A549 (cell line): Measurements from ENCODE around the gene CACNA2D2. TPM values are rescaled to one million over a fixed set of nuclear protein-coding genes. Genes with fewer than 3 reads are reported as not detected.

ENCODE experiments used
- ATAC-seq, 2 experiments: fragments of 200-7000 bp in 1 of 2; fragments of >200 bp in 1 of 2; cut with Nextera tagmentation in 1 of 2; cut with Tn5 transposase in 1 of 2; 3 replicates each; pipeline versions ENCODE4 v1.8.0 to v1.9.1; 2018 to 2020; ENCODE audit warnings: mild to moderate bottlenecking in 1 of 2, moderate library complexity in 1 of 2
- CTCF ChIA-PET: fragments of 300-600 bp; sonication (Branson Sonifier 250); formaldehyde crosslinking; extraction: SDS; loops from one replicate; lab custom pipeline; 2021; ENCODE audit warnings: antibody characterized with exemption, inconsistent platforms; lab: Yijun Ruan, JAX
- POLR2A ChIA-PET: fragments of 350-600 bp; formaldehyde crosslinking; extraction: SDS; loops from one replicate; lab custom pipeline; 2021; ENCODE audit warnings: antibody characterized with exemption, inconsistent platforms; lab: Yijun Ruan, JAX
- DNase-seq, 2 experiments: peaks; one replicate each; pipeline versions ENCODE4 v3.0.0 to v3.0.0-alpha.2; 2011 to 2016; ENCODE audit warnings: low read depth in 1 of 2, low spot score in 1 of 2
- FAIRE-seq: peaks from 2 replicates; lab custom pipeline; 2011; peaks lifted over from hg19 to GRCh38; lab: Jason Lieb, UNC
- H3K27ac ChIP-seq, 2 experiments: fragments of >200 bp; sonication (Bioruptor Twin); formaldehyde crosslinking; 3 replicates each; pipeline ENCODE4 v1.5.1; 2016 to 2017
- H3K4me1 ChIP-seq: fragments of >200 bp; sonication (Bioruptor Twin); formaldehyde crosslinking; 3 replicates; pipeline ENCODE4 v1.6.1; 2016
- H3K4me2 ChIP-seq: fragments of >200 bp; sonication (Bioruptor Twin); formaldehyde crosslinking; 3 replicates; pipeline ENCODE4 v1.6.1; 2016
- H3K4me3 ChIP-seq: fragments of >200 bp; sonication (Bioruptor Twin); formaldehyde crosslinking; 3 replicates; pipeline ENCODE4 v1.5.1; 2016
- H3K9me3 ChIP-seq: fragments of >200 bp; sonication (Bioruptor Twin); formaldehyde crosslinking; 3 replicates; pipeline ENCODE4 v1.6.1; 2016
- ATOH8 ChIP-seq: fragments of 250-450 bp; sonication (Bioruptor Pico); IDR thresholded peaks from 2 replicates; pipeline ENCODE4 v1.5.0; 2020; ENCODE audit warnings: low read depth, mild to moderate bottlenecking, moderate library complexity
- BCL3 ChIP-seq: fragments of >200 bp; sonication (Bioruptor Twin); formaldehyde crosslinking; IDR thresholded peaks from 3 replicates; pipeline ENCODE4 v1.6.1; 2016
- BHLHE40 ChIP-seq: IDR thresholded peaks from 2 replicates; pipeline ENCODE4 v1.6.1; 2012; ENCODE audit warnings: low read depth, low read length, inconsistent platforms
- CBX8 ChIP-seq: fragments of 200-600 bp; sonication (generic); IDR thresholded peaks from 2 replicates; pipeline ENCODE4 v1.6.1; 2016
- E2F6 ChIP-seq: IDR thresholded peaks from 2 replicates; pipeline ENCODE4 v1.6.1; 2012; ENCODE audit warnings: low read depth, borderline replicate concordance
- ESRRA ChIP-seq: fragments of 150-350 bp; IDR thresholded peaks from 2 replicates; pipeline ENCODE4 v1.6.1; 2014; ENCODE audit warnings: mild to moderate bottlenecking, low read length, borderline replicate concordance
- GATA3 ChIP-seq: IDR thresholded peaks from 2 replicates; pipeline ENCODE4 v1.6.1; 2012; ENCODE audit warnings: borderline replicate concordance
- HEYL ChIP-seq: fragments of 250-450 bp; sonication (Bioruptor Pico); IDR thresholded peaks from 2 replicates; pipeline ENCODE4 v1.8.0; 2021; ENCODE audit warnings: mild to moderate bottlenecking, moderate library complexity
- HOXB13 ChIP-seq: fragments of 250-450 bp; sonication (Bioruptor Pico); IDR thresholded peaks from 2 replicates; pipeline ENCODE4 v1.5.0; 2020; ENCODE audit warnings: low read depth, mild to moderate bottlenecking, moderate library complexity
- JUN ChIP-seq, 2 experiments: fragments of >200 bp; sonication (Bioruptor Twin); formaldehyde crosslinking; IDR thresholded peaks; 2 replicates in 1 of 2; 3 replicates in 1 of 2; pipeline ENCODE4 v1.6.1; 2016 to 2017
- MAX ChIP-seq: IDR thresholded peaks from 2 replicates; pipeline ENCODE4 v1.6.1; 2012
- NFE2L2 ChIP-seq: fragments of 150-350 bp; conservative IDR thresholded peaks from 2 replicates; pipeline ENCODE4 v1.6.1; 2014; ENCODE audit warnings: low read length
- PHF8 ChIP-seq: fragments of 200-600 bp; sonication (generic); IDR thresholded peaks from 2 replicates; pipeline ENCODE4 v1.6.1; 2016; ENCODE audit warnings: low read depth, mild to moderate bottlenecking, antibody characterized with exemption, moderate library complexity, borderline replicate concordance
- POLR2A ChIP-seq: IDR thresholded peaks from 2 replicates; pipeline ENCODE4 v1.6.1; 2012; ENCODE audit warnings: mild to moderate bottlenecking, low read length
- POLR2AphosphoS2 ChIP-seq: conservative IDR thresholded peaks from 2 replicates; pipeline ENCODE4 v1.6.1; 2012; ENCODE audit warnings: low read length, improper control_type of control experiment, inconsistent platforms
- RARB ChIP-seq: fragments of 250-450 bp; sonication (Bioruptor Pico); IDR thresholded peaks from 2 replicates; pipeline ENCODE4 v1.8.0; 2021; ENCODE audit warnings: mild to moderate bottlenecking, moderate library complexity
- RFX5 ChIP-seq: fragments of 450-650 bp; IDR thresholded peaks from 2 replicates; pipeline ENCODE4 v1.7.1; 2014; ENCODE audit warnings: antibody characterized with exemption, mild to moderate bottlenecking, moderate library complexity
- RNF2 ChIP-seq: fragments of 200-600 bp; sonication (generic); IDR thresholded peaks from 2 replicates; pipeline ENCODE4 v1.6.1; 2016; ENCODE audit warnings: low read depth, mild to moderate bottlenecking, antibody characterized with exemption, moderate library complexity, borderline replicate concordance
- SMC3 ChIP-seq: fragments of >200 bp; sonication (Bioruptor Twin); formaldehyde crosslinking; IDR thresholded peaks from 3 replicates; pipeline ENCODE4 v1.6.1; 2018; ENCODE audit warnings: inconsistent platforms
- ZFP36 ChIP-seq: fragments of 450-650 bp; IDR thresholded peaks from 2 replicates; pipeline ENCODE4 v1.6.1; 2014; ENCODE audit warnings: borderline replicate concordance; ENCODE audit not compliant: partially characterized antibody
- ZNF302 ChIP-seq: fragments of 250-450 bp; sonication (Bioruptor Pico); IDR thresholded peaks from 2 replicates; pipeline ENCODE4 v1.9.0; 2021; ENCODE audit warnings: inconsistent platforms, mild to moderate bottlenecking, moderate library complexity
- ZSCAN20 ChIP-seq: fragments of 250-450 bp; sonication (Bioruptor Pico); IDR thresholded peaks from 2 replicates; pipeline ENCODE4 v1.8.0; 2022; ENCODE audit warnings: mild to moderate bottlenecking, moderate library complexity
- WGBS: methylation state at CpG from one replicate; pipeline ENCODE4 v1.1.6; 2017; ENCODE audit errors: missing lambda C conversion rate; 5-methylcytosine and 5-hydroxymethylcytosine counted together
- polyA plus RNA-seq, 4 experiments: library from polyadenylated mRNA; depleted of rRNA in 3 of 4; stranded (reverse); fragments of >200 nt; fragmentation: RNase III in 1 of 4; extraction: RNeasy Plus Mini Kit Qiagen cat#74134 plus additional on column Dnase treatment in 1 of 4; gene quantifications; 2 replicates in 3 of 4; 3 replicates in 1 of 4; pipeline ENCODE4 v1.2.3, GENCODE V29; 2011 to 2017
- TF ChIP-seq, protein P1 (sequence below): fragments of 250-450 bp; sonication (Bioruptor Pico); IDR thresholded peaks from 2 replicates; pipeline ENCODE4 v1.5.0; 2021; ENCODE audit warnings: mild to moderate bottlenecking, moderate library complexity, borderline replicate concordance
- TF ChIP-seq, protein P2 (sequence below): fragments of 200-600 bp; sonication (generic); IDR thresholded peaks from 2 replicates; pipeline ENCODE4 v1.6.1; 2016; ENCODE audit warnings: antibody characterized with exemption, mild to moderate bottlenecking, moderate library complexity

The CACNA2D2 gene
- polyA plus RNA-seq, 2 of the 4 experiments (the other 2 are of a cell fraction): 0.21 to 0.75 TPM

DNA sequence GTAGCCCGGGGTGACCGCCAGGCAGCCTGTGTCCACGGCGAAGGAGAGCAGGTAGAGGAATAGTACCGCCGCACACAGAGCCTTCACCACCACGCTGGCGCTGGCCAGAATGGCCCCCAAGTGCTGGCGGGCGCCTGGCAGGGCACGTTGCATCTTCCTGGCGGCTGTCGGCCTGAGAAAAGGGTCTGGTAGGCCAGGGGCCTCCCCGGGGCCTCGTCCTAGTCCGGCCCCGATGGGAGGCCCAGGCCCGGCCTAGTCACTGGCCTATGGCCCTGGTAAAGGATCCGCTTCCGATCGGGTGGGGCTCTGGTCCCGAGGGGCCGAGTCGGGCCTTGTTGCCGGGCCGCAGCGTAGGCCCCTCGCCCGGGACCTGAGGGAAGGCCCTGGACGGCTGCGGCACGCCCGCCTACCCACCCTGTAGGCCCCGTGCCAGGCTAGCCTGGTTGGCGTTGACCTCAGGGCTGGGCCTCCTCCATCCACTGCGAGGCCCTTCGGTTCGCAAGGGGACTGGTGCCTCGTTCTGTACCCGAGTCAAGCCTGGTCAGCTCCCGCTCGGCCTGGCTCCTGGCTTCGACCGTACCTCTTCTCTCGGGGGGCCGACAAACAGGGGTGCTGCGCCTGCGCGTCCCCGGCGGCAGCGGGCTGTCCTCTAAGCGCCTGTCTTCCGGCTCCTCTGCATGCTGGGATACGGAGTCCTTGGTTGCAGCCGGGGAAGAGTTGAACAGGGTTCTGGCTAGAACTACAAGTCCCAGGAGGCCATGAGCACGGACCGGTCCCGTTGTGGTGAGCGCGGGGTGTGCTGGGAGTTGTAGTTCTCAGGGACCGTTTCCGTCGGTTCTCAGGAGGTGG lies 144.3 kb downstream of the CACNA2D2 start, which contains the start of gene TMEM115:
Gene TMEM115 (minus strand): TSS at position 611 of the 849 bp plus-strand sequence. CDS start 458 bp downstream, at position 153.
- ChIA-PET POLR2A (interaction anchor here (0.8 to 1.6 kb wide), 2 partner anchors 8 to 9 kb away, joined by 5 read pairs; partner anchors contain the start of genes CYB561D2 and NPRL2), CTCF (interaction anchor here (1.6 kb wide), 1 partner anchor 10 kb away, joined by 4 read pairs; no protein-coding TSS in a partner anchor)
- ATAC-seq (peak; percentile 99 to 100), DNase-seq (peak; percentile 92 to 96)
- WGBS: 9% methylated on average over 13 of the region's 64 CpGs
- Histone ChIP-seq H3K4me2 (peak within 1 kb of the TSS; percentile 95), H3K9me3 (no peaks in the 10 kb centered on the region), H3K27ac (peak within 1 kb of the TSS; percentile 94 to 100)
- no peak for TF ChIP-seq BHLHE40
- TF ChIP-seq PHF8: peak; percentile 78
- no peak for TF ChIP-seq ZSCAN20 (CRISPR knock-in tag)
- peak; percentile 50; the same call in 1 of the 2 replicates for TF ChIP-seq E2F6
- no peak for TF ChIP-seq HOXB13 (CRISPR knock-in tag)
- TF ChIP-seq HEYL (CRISPR knock-in tag): no peak
- peak; percentile 49 to 60; a peak in 3 of 5 replicates for TF ChIP-seq JUN (IDR thresholded peaks at IDR 0.05)
- TF ChIP-seq, protein P1, sequence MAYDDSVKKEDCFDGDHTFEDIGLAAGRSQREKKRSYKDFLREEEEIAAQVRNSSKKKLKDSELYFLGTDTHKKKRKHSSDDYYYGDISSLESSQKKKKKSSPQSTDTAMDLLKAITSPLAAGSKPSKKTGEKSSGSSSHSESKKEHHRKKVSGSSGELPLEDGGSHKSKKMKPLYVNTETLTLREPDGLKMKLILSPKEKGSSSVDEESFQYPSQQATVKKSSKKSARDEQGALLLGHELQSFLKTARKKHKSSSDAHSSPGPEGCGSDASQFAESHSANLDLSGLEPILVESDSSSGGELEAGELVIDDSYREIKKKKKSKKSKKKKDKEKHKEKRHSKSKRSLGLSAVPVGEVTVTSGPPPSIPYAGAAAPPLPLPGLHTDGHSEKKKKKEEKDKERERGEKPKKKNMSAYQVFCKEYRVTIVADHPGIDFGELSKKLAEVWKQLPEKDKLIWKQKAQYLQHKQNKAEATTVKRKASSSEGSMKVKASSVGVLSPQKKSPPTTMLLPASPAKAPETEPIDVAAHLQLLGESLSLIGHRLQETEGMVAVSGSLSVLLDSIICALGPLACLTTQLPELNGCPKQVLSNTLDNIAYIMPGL: no peak
- no peak for TF ChIP-seq NFE2L2
- TF ChIP-seq RARB (CRISPR knock-in tag): no peak
- TF ChIP-seq POLR2A: peak; percentile 50; the same call in 1 of the 2 replicates
- no peak for TF ChIP-seq SMC3
- no peak for TF ChIP-seq BCL3
- no peak for TF ChIP-seq ATOH8 (CRISPR knock-in tag)
- no peak for TF ChIP-seq ESRRA
- no peak for TF ChIP-seq CBX8
- peak; percentile 61 for TF ChIP-seq MAX
- TF ChIP-seq, all 56 proteins: peak for 5
- Histone ChIP-seq H3K4me1 (peaks cover 25% of the 10 kb centered on the region), H3K4me3 (peak within 1 kb of the TSS; percentile 100)
- peak; percentile 82 for FAIRE-seq

DNA sequence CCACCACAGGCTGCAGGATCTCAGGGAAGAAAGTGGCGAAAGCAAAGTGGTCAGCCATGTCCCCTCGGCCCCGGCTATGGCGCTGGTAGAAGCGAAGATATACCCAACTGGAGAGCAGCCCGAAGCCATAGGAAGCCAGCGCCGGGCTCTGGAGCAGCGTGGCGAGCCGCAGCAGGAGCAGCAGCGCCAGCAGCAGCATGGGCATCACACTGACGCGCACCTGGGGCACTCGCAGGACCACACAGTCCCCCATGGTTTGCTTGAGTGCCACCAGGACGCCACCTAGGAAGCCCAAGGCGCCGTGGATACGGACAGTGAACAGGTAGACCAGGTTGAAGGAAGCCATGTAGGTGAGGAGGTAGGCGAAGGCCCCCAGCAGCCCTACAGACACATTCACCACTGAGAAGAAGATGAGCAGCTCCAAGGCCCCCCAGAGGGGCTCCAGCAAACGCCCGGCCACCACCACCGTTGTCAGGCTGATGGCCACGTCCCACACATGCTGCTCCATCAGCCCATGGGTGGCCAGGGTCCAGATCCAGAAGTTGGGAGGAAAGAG lies 145.0 kb downstream of the CACNA2D2 start:
- ATAC-seq (no peak), DNase-seq (no peak), FAIRE-seq (no peak)
- Histone ChIP-seq H3K4me3 (peak overlapping the region; percentile 100), H3K27ac (peak overlapping the region; percentile 94 to 100), H3K4me1 (peaks cover 25% of the 10 kb centered on the region), H3K4me2 (peak overlapping the region; percentile 95), H3K9me3 (no peaks in the 10 kb centered on the region)
- ChIA-PET CTCF (no interaction called here), POLR2A (no interaction called here)
- 63% methylated on average over 13 of the region's 24 CpGs for WGBS
- TF ChIP-seq ZFP36 (no peak), POLR2AphosphoS2 (no peak), ZNF302 (CRISPR knock-in tag) (no peak), RNF2 (no peak), RFX5 (no peak), GATA3 (no peak)
- TF ChIP-seq, protein P2, sequence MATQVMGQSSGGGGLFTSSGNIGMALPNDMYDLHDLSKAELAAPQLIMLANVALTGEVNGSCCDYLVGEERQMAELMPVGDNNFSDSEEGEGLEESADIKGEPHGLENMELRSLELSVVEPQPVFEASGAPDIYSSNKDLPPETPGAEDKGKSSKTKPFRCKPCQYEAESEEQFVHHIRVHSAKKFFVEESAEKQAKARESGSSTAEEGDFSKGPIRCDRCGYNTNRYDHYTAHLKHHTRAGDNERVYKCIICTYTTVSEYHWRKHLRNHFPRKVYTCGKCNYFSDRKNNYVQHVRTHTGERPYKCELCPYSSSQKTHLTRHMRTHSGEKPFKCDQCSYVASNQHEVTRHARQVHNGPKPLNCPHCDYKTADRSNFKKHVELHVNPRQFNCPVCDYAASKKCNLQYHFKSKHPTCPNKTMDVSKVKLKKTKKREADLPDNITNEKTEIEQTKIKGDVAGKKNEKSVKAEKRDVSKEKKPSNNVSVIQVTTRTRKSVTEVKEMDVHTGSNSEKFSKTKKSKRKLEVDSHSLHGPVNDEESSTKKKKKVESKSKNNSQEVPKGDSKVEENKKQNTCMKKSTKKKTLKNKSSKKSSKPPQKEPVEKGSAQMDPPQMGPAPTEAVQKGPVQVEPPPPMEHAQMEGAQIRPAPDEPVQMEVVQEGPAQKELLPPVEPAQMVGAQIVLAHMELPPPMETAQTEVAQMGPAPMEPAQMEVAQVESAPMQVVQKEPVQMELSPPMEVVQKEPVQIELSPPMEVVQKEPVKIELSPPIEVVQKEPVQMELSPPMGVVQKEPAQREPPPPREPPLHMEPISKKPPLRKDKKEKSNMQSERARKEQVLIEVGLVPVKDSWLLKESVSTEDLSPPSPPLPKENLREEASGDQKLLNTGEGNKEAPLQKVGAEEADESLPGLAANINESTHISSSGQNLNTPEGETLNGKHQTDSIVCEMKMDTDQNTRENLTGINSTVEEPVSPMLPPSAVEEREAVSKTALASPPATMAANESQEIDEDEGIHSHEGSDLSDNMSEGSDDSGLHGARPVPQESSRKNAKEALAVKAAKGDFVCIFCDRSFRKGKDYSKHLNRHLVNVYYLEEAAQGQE: no peak
- TF ChIP-seq, protein P1: no peak
